Progenitor cell of endocrine pancreas (in vitro differentiated cells): Measurements from ENCODE around the gene TBC1D16. TPM values are rescaled to one million over a fixed set of nuclear protein-coding genes. Genes with fewer than 3 reads are reported as not detected.

Experiments
- DNase-seq: peaks from one replicate; pipeline ENCODE4 v3.0.0; 2021; ENCODE audit warnings: low spot score; ENCODE audit not compliant: unreplicated experiment
- H3K27ac Mint-ChIP-seq: 2 replicates; pipeline ENCODE4 v1.8.0; 2021; ENCODE audit warnings: mild to moderate bottlenecking, moderate library complexity, mixed read lengths
- H3K27me3 Mint-ChIP-seq: 2 replicates; pipeline ENCODE4 v1.8.0; 2021; ENCODE audit warnings: mixed read lengths
- H3K36me3 Mint-ChIP-seq: 2 replicates; pipeline ENCODE4 v1.8.0; 2022; ENCODE audit warnings: mixed read lengths; ENCODE audit not compliant: insufficient read depth
- H3K4me1 Mint-ChIP-seq: 2 replicates; pipeline ENCODE4 v1.8.0; 2021; ENCODE audit warnings: low read depth, mixed read lengths
- H3K4me3 Mint-ChIP-seq: 2 replicates; pipeline ENCODE4 v1.8.0; 2021; ENCODE audit warnings: low read depth, mild to moderate bottlenecking, moderate library complexity, mixed read lengths
- H3K9me3 Mint-ChIP-seq: 2 replicates; pipeline ENCODE4 v1.8.0; 2021; ENCODE audit warnings: low read depth, mixed read lengths
- total RNA-seq: library from RNA; stranded (reverse); gene quantifications from 2 replicates; pipeline ENCODE4 v1.2.1, GENCODE V29; 2021
- TF ChIP-seq, protein P1 (sequence below): fragments of 200-600 bp; sonication (generic); IDR thresholded peaks from one replicate; pipeline ENCODE4 v1.5.0; 2021; ENCODE audit warnings: antibody characterized with exemption, mild to moderate bottlenecking; ENCODE audit not compliant: unreplicated experiment

The TBC1D16 gene
- total RNA-seq, 1 donor from 2014 or later: 85.1 TPM

DNA sequence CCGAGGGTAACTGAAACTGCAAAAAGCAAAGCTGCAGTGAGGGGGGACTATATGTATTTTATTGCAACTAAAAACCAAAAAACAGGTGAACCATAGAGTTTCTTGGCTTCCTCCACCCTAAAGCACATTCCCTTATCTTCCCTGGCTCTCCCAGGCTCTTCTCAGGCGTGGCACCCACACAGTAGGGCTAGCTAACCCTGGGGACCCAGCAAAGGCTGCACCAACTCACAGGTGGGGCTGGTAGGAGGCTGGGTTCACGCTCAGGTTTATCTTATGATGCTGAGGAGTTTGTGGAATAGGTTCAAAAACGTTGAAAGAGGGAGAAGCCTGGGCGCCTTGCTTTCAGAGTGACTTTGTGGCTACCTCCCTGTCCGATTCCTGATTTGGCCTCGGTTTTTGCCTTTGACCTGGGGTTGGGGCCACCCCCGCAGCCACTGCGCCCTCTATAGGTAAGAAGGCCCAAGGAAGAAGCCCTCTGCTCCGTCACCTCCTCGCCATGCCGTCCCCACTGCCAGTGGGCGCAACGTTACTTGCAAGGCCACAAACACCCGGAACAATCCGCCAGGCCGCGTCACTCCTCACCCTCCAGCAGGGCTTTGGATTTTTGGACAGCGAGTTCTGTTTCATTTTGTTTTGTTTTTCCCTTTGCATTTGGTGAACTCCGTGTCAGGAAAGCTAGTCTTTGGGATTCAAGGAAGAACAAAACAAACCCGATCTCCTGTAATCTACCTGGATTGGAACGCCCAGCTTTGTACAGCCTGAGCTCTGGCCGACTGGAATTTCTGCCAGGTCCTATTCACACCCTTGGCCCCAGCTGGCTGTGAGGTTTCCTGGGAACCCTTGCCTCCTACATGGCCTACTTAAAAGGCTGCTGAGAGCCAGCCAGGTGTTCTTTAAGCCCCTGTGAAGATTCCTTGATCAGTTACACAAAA, 60.8 kb downstream of the TBC1D16 start:
- Mint-ChIP-seq H3K4me1 (peaks cover 6% of the 10 kb centered on the region), H3K27me3 (no peaks in the 10 kb centered on the region), H3K27ac (no peak overlapping the region), H3K4me3 (no peak overlapping the region), H3K9me3 (no peaks in the 10 kb centered on the region), H3K36me3 (peaks cover 7% of the 10 kb centered on the region)
- TF ChIP-seq, protein P1, sequence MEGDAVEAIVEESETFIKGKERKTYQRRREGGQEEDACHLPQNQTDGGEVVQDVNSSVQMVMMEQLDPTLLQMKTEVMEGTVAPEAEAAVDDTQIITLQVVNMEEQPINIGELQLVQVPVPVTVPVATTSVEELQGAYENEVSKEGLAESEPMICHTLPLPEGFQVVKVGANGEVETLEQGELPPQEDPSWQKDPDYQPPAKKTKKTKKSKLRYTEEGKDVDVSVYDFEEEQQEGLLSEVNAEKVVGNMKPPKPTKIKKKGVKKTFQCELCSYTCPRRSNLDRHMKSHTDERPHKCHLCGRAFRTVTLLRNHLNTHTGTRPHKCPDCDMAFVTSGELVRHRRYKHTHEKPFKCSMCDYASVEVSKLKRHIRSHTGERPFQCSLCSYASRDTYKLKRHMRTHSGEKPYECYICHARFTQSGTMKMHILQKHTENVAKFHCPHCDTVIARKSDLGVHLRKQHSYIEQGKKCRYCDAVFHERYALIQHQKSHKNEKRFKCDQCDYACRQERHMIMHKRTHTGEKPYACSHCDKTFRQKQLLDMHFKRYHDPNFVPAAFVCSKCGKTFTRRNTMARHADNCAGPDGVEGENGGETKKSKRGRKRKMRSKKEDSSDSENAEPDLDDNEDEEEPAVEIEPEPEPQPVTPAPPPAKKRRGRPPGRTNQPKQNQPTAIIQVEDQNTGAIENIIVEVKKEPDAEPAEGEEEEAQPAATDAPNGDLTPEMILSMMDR: peak; percentile 23
- no peak for DNase-seq

DNA sequence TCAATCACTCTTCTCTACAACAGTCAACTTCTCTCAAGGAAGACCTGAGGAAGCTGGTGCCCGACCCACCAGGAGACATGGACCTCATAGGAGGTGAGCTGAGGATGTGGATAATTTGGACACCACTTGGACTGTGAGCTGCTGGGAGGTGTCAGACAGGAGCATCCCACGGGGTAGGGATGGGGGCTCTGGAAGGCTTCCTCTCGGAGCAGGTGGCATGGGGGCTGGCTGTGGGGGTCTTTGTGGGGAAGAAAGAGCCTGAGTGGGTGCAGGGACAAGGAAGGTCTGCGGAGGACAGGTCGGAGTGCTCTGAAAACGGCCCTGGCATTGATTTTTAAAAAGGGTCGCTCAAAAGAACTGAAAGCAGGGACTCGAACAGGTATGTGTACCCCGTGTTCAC, 64.0 kb downstream of the TBC1D16 start:
- H3K27me3 Mint-ChIP-seq: no peaks in the 10 kb centered on the region
- peaks cover 6% of the 10 kb centered on the region for H3K4me1 Mint-ChIP-seq
- DNase-seq: no peak
- H3K4me3 Mint-ChIP-seq: no peak overlapping the region
- H3K36me3 Mint-ChIP-seq: peaks cover 9% of the 10 kb centered on the region
- no peaks in the 10 kb centered on the region for H3K9me3 Mint-ChIP-seq
- TF ChIP-seq, protein P1: no peak
- no peak overlapping the region for H3K27ac Mint-ChIP-seq

DNA sequence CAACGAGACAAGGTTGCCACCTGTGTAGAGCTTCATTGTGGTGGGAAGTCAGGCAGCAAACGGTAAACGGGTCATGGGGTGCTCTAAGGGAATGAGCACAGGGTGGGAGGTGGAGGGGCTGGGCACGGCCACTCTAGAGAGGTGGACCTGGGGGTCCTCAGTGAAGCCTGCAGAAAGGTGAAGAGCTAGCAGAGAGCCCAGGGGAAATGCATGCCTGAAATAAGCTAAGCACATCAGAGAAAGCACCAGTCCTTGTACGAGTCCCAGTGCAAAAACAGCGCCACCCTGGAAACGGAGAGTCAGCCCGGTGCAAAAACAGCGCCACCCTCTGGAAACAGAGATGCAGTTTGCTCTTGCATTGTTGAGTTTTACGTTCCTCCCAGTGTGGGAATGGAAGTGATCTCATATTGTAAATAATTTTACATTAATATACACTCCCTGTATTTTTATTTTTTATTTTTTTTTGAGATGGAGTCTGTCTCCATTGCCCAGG, 65.0 kb downstream of the TBC1D16 start:
- no peak overlapping the region for H3K4me3 Mint-ChIP-seq
- H3K27me3 Mint-ChIP-seq: no peaks in the 10 kb centered on the region
- TF ChIP-seq, protein P1: peak; percentile 72
- peak overlapping the region; percentile 60 for H3K27ac Mint-ChIP-seq
- DNase-seq: no peak
- H3K4me1 Mint-ChIP-seq: peaks cover 6% of the 10 kb centered on the region
- H3K9me3 Mint-ChIP-seq: no peaks in the 10 kb centered on the region
- peaks cover 9% of the 10 kb centered on the region for H3K36me3 Mint-ChIP-seq

DNA sequence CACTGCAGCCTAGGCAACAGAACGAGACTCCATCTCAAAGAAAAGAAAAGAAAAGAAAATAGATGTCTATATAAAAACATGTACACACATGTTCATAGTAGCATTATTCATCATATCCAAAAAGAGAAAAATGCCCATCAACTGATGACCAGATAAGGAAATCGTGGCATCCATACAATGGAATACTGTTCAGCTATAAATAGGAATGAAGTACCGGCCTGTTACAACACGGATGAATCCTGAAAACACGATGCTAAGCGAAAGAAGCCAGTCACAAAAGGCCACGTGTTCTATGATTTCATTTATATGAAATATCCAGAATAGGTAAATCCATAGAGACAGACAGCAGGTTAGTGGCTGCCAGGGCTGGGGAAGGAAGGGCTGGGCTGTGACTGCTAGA, 65.8 kb downstream of the TBC1D16 start:
- no peaks in the 10 kb centered on the region for H3K9me3 Mint-ChIP-seq
- TF ChIP-seq, protein P1: no peak
- peaks cover 6% of the 10 kb centered on the region for H3K4me1 Mint-ChIP-seq
- no peak overlapping the region for H3K4me3 Mint-ChIP-seq
- H3K27ac Mint-ChIP-seq: no peak overlapping the region
- H3K36me3 Mint-ChIP-seq: peaks cover 9% of the 10 kb centered on the region
- DNase-seq: no peak
- no peaks in the 10 kb centered on the region for H3K27me3 Mint-ChIP-seq

DNA sequence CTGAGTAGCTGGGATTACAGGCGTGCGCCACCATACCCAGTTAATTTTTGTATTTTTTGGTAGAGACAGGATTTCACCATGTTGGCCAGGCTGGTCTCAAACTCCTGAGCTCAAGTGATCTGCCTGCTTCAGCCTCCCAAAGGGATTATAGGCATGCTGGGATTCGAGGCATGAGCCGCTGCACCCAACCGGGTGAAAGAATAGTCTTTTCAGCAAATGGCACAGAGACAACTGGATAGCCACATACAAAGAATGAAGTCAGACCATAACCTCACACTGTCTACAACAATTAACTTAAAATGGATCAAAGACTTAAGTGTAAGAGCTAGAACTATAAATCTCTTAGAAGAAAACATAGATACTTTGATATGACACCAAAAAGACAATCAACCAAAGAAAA, 67.6 kb downstream of the TBC1D16 start:
- Mint-ChIP-seq H3K27me3 (no peaks in the 10 kb centered on the region), H3K27ac (no peak overlapping the region), H3K4me3 (no peak overlapping the region), H3K36me3 (peaks cover 15% of the 10 kb centered on the region), H3K9me3 (peaks cover 4% of the 10 kb centered on the region), H3K4me1 (peaks cover 6% of the 10 kb centered on the region)
- no peak for DNase-seq
- TF ChIP-seq, protein P1: no peak
